GOT3 (cell line): ENCODE results near the gene IGFLR1.
"Not testable (repeated sequence)": the region's sequence is repeated elsewhere in the genome, so short reads cannot be mapped to it uniquely, and the experiment has no call there.

ENCODE experiments used
- DNase-seq: peaks from one replicate; lab custom pipeline; 2025; ENCODE audit warnings: mixed read lengths; lab: John Stamatoyannopoulos, UW

IGFLR1 gene

GRCh38 chr19:35777086-35777841, 35.0 kb upstream of the IGFLR1 start:
- no peak for DNase-seq

DNA sequence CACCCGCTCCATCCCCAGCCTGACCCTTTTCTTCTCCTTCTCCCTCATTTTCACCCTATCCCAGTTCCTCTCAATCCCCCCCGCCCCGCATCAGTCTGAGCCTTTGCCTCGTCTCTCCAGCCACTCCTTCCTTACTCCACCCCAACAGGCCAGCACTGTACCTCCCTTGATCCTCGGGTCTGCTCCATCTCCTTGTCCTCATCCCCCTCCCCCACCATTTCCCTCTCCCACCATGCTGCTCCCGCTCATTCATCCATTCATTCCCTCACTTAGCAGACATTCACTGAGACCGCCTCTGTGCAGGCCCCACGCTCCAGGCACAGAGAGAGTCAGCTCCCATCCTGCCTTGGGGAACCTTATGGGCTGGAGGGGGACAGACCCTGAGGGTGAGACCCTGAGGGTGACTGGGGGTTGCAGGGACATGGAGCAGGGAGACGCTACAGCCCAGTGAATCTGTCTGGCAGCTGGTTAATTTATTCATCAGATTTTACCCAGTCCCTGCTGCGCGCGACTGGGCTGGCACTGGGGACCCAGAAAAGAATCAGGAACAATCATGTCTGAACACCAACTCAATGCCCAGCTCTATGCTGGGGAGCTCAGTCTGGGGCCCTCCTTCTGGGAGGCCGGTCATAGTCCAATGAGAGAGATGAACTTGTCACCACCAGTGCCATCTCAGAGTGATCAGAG, 34.0 kb upstream of the IGFLR1 start:
- DNase-seq = no peak

GRCh38 chr19:35775298-35776101, 33.2 kb upstream of the IGFLR1 start, which contains the start of gene ARHGAP33:
TSS of gene ARHGAP33 (plus strand) at chr19:35775564. CDS start at chr19:35775659, 95 bp downstream.
- DNase-seq = peak; percentile 92

GRCh38 chr19:35775046-35775297, 32.7 kb upstream of the IGFLR1 start:
- DNase-seq = no peak

DNA sequence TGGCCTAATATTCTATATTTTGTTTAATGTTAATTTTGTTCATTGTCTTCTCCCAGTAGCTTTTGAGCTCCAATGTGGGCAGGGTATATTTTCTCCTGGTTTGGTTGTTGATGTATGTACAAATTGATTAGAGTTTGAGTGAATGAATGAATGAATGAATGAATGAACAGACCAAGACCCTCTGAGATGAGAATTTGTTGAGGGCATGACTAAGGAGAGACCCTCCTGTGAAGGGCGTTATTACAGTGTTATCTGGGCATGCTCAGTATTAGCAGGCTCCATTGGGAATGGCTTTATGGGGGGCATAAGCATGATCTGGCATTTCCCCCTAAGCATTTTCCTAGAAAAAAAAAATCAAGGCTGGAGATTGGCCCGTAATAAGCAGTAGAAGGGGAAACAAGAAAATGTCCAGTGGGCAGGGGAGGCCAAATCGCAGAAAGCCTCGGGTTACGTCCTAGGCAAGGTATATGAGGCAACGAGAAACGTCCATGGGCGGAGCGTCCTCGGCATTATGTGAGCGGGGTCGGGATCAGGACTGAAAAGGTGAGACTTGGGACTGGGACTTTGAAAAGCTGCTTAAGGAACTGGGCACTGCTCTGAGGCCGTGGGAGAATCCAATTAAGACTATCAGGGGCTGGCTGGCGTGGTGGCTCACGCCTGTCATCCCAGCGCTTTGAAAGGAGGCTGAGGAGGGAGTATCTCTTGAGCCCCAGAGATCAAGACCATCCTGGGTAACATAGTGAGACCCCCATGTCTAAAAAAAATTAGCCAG, 32.2 kb upstream of the IGFLR1 start:
- no peak for DNase-seq

- DNase-seq = no peak
These were observed 31.0 kb upstream of the IGFLR1 start for GRCh38 chr19:35773020-35773806.

DNA sequence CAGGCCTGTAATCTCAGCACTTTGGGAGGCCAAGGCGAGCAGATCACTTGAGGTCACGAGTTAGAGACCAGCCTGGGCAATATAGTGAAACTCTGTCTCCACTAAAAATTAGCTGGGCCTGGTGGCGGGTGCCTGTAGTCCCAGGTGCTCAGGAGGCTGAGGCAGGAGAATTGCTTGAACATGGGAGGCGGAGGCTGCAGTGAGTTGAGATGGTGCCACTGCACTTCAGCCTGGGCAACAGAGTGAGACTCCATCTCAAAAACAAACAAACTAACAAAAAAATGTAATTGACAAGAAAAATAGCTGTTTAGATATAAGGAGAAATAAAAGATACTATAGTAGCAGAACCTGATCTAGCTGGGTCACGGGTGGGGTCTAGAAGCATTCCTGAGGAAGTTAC, 30.1 kb upstream of the IGFLR1 start:
- not testable (repeated sequence) for DNase-seq

- DNase-seq = no peak
These were observed 25.8 kb upstream of the IGFLR1 start for GRCh38 chr19:35768082-35768421.

- no peak for DNase-seq
These were observed 25.2 kb upstream of the IGFLR1 start for GRCh38 chr19:35767288-35768081.

- DNase-seq = no peak
These were observed 24.4 kb upstream of the IGFLR1 start for GRCh38 chr19:35766571-35767104.

DNA sequence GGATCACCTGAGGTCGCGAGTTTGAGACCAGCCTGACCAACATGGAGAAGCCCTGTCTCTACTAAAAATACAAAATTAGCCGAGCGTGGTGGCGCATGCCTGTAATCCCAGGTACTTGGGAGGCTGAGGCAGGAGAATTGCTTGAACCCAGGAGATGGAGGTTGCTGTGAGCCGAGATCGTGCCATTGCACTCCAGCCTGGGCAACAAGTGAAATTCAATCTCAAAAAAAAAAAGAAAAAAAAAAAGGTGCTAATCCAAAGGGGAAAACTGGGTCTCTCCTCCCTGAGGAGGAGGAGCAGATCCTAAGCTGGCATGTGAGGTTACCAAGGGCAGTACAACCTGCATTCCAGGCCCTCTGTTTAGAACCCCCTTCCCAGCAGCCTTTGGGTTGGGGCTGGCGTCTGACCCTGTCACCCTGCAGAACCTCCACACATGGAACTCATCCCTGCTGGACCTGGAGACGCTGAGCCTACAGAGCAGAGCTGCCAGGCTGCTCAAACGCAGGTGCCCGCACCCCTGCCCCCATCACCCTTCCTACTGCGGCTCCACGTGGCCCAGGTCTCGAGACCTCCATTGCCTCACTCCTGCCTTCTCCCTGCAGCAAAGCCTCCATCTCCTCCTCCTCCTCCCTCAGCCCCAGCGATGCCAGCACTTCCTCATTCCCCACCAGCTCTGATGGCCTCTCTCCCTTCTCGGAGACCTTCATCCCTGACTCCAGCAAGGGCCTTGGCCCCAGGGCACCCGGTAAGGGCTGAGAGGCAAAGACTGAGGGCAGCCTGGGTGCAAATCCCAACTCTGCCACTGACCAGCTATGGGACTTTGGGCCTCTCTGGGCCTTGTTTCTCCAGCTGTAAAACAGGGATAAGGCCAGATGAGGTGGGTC, 22.4 kb upstream of the IGFLR1 start:
- no peak for DNase-seq

GRCh38 chr19:35760711-35761349, 18.6 kb upstream of the IGFLR1 start:
- no peak for DNase-seq

DNA sequence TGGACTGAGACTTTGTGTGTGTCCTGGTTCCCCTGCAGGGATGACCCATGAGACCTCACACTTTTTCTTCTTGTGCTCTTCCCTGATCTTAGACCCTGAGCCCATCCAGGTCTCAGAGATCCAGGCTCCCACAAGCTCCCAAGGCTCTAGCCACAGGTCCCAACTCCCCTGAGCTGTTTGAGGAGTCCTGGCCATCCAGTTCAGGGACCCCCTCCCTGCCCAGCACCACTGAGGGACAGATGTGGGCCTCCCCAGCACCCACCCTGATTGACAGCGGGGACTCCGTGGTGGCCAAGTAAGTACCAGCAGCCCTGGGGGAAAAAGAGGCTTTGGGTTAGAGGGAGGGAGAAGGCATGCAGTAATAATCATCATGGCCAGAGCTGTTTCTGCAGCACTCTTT, 17.4 kb upstream of the IGFLR1 start:
- DNase-seq = no peak

DNA sequence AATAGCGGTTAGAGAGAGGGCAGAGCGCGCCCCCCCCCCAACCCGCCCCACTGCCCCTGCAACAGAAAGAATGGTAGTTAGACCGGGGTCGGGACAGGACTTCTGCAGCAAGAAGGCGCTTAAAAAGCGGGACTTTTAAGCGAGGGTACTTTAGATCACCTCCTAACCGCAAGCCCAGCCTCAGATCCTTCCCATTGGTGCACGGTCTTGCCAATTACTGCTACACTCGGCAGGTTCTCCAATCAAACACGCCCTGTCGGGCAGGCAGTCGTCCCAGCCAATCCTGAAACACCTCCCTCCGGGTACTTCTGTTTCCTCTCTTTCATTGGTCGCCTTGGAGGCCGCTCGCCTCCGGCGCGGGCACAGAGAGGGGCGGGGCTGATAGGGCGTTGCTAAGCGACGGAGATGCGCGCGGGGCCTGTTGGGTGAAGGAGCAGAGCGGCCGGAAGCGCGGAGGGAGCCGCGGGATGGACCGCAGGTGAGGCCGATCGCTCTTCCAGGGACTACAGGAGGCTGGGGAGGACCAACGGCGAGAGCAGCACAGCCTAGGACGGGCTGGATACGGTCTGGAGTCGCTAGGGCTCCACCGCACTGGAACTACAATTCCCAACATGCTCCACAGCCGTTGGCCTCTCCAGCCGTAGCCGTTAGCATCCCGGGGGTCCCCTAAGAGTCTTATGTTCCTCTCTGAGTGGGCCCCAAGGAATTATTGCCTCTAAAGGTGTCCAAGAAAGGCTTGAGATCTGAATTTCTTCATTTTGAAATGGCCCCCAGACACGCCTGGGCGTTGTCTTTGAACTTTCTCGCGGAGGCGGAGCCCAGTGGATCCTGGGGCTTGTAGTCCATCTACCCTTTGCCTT, 15.7 kb upstream of the IGFLR1 start, which contains the start of gene PROSER3:
PROSER3 (plus strand) TSS at position 428 of the 860 bp plus-strand sequence; CDS start at position 468, 40 bp downstream.
- peak; percentile 94 for DNase-seq

- peak; percentile 65 for DNase-seq
These were observed 15.0 kb upstream of the IGFLR1 start for GRCh38 chr19:35757231-35757748.

DNA sequence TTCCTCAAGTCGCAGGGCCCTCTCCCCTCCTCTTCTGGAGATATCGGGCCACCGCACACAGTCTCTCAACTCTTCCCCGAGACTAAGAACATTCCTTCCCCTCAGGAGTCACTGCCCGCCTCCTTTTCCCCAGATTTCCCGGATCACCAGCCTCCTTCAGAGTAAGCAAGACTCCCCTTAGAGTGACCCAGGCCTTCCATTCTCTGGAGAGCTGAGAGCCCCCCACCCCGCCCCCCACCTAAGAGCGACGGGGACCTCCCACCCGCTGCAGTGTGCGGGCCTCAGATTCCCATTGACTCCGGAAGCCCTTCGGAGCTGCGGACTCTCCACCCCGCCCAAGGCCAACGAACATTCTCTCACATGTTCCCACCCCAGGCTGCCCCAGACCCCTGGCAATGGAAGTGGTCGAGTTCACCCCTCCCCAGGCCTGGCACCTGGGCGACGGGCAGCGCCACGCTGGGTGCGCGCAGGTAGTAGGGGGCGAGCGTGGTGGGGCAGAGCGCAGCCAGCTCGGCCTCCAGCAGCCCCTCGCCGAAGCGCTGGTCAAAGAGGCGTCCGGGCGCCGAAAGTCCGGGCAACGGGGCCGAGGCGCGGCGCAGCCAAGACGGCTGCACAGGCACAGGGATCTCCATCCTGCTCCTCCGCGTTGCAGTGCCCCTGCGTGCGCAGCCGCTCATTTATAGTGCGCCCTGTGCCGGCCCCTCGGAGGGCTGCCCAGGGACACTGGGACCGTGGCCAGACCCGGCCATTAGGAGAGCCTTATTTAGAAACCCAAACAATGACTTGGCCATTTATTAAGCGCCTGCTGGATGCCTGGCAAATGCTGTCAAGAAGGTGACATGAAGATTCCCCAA, 14.4 kb upstream of the IGFLR1 start, which contains the start of gene HSPB6:
HSPB6 (minus strand) TSS at position 653 of the 854 bp plus-strand sequence; CDS start at position 632, 21 bp downstream.
- no peak for DNase-seq
